Adrenal gland (tissue), 12 donors: Measurements from ENCODE around the gene TEKTIP1. TPM values are rescaled to one million over a fixed set of nuclear protein-coding genes. Genes with fewer than 3 reads are reported as not detected.

Source experiments
- DNase-seq, 7 donors: peaks; one replicate each; pipeline ENCODE4 v3.0.0-alpha.2; 2019 to 2020
- H3K27ac ChIP-seq, 5 donors: fragments of 200-600 bp; sonication (generic) in 4 of 5; 1 replicate in 3 of 5; 2 replicates in 2 of 5; pipeline versions ENCODE4 v1.5.1 to v1.8.0; 2016 to 2020; ENCODE audit warnings: mild to moderate bottlenecking in 1 of 5
- H3K27me3 ChIP-seq: fragments of 200-600 bp; 2 replicates; pipeline ENCODE4 v1.8.0; 2021
- H3K36me3 ChIP-seq, 2 donors: fragments of 200-600 bp; replicated peaks in 1 of 2; 1 replicate in 1 of 2; 2 replicates in 1 of 2; pipeline versions ENCODE4 v1.5.1 to v1.8.0; 2018 to 2022
- H3K4me1 ChIP-seq, 2 donors: fragments of 200-600 bp; replicated peaks in 1 of 2; 1 replicate in 1 of 2; 2 replicates in 1 of 2; pipeline versions ENCODE4 v1.5.1 to v1.8.0; 2018 to 2021
- H3K4me3 ChIP-seq, 4 donors: fragments of 200-600 bp; sonication (generic) in 3 of 4; one replicate each; pipeline ENCODE4 v1.5.1; 2016 to 2018
- H3K9me3 ChIP-seq, 3 donors: fragments of 200-600 bp; sonication (generic) in 1 of 3; replicated peaks in 1 of 3; 1 replicate in 2 of 3; 2 replicates in 1 of 3; pipeline versions ENCODE4 v1.5.1 to v1.8.0; 2016 to 2021
- POLR2A ChIP-seq, 2 donors: fragments of 450-650 bp; IDR thresholded peaks; one replicate each; pipeline ENCODE4 v1.6.1; 2017; ENCODE audit warnings: antibody characterized with exemption in 2 of 2, mild to moderate bottlenecking in 2 of 2, moderate library complexity in 1 of 2
- WGBS, 4 donors: extraction: QIAGEN DNeasy Blood & Tissue Kit in 2 of 4; methylation state at CpG; one replicate each; pipeline versions ENCODE4 v1.1.5 to v1.1.7; 2013 to 2017; 5-methylcytosine and 5-hydroxymethylcytosine counted together
- intact Hi-C, 2 donors: fragments of 100-400 bp; cut with DNase I; formaldehyde crosslinking; loops; one replicate each; pipeline versions ENCODE4 v1.14.1 to v1.15.0; 2022 to 2023
- polyA plus RNA-seq, 3 donors: library from polyadenylated mRNA; stranded (reverse); fragments of 200-250 nt in 2 of 3; fragments of 350-450 nt in 1 of 3; fragmentation: Illumina TruSeq in 1 of 3; extraction: RNeasy Lipid Tissue Mini Kit (QIAGEN cat#74804) in 1 of 3; gene quantifications; one replicate each; pipeline ENCODE4 v1.2.3, GENCODE V29; 2013 to 2014
- total RNA-seq, 9 donors: library from RNA; depleted of rRNA in 4 of 9; stranded (reverse); fragments of >200 nt in 4 of 9; fragments of 120-200 nt in 1 of 9; fragmentation: NEBNext Ultra II Directional in 1 of 9; extraction: Animal tissue kit (Norgen Biotek cat#: 25700) in 1 of 9; gene quantifications; one replicate each; pipeline versions ENCODE4 v1.1.0 to v1.2.4, GENCODE V29; 2013 to 2023
- TF ChIP-seq, protein P1 (sequence below), 6 experiments: fragments of 450-650 bp in 4 of 6; fragments of 200-600 bp in 2 of 6; sonication (generic) in 1 of 6; IDR thresholded peaks; 1 replicate in 5 of 6; 2 replicates in 1 of 6; pipeline versions ENCODE4 v1.5.1 to v1.8.0; 2016 to 2021; ENCODE audit warnings: antibody characterized with exemption in 6 of 6, mild to moderate bottlenecking in 2 of 6, moderate library complexity in 1 of 6
- donor health status: healthy with polysubstance abuse.
- donor health status: Bipolar disorder and iron deficiency.
- donor health status: DM: yes; HTN: yes; CAD: no.
- donor health status: DM: no; HTN: no; CAD: no.
- donor health status: DM: no; HTN: no; CAD: no.
- donor health status: DM: yes; HTN: yes; CAD: no.

TEKTIP1 gene
- total and polyA plus RNA-seq, 12 donors = 0.68 to 3.6 (median 1.4) TPM; not detected in 5

DNA sequence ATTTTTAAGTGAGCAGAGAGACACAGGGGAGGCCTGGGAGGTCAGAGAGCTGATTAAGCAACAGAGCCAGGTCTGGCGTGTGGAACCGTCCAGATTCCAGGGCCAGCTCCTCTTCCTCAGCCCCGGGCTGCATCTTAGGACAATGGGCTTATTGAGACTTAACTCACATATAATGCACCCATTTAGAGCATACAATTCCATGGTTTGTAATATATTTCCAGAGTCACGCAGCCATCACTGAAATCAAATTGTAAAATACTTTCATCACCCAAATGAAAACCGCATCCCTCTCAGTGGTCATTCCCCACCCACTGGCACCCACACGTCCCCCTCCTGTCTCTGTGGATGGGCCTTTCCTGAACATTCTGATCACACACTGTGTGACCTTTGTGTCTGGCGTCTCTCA is 31.6 kb downstream of the TEKTIP1 start:
- H3K4me3 ChIP-seq = no peak overlapping the region
- WGBS, 4 donors = 70 to 85% (median 77%) methylated on average over 7 of the region's 7 CpGs
- no peaks in the 10 kb centered on the region for H3K9me3 ChIP-seq
- H3K36me3 ChIP-seq = no peaks in the 10 kb centered on the region
- no peaks in the 10 kb centered on the region for H3K27me3 ChIP-seq
- no peak for DNase-seq
- TF ChIP-seq, protein P1, sequence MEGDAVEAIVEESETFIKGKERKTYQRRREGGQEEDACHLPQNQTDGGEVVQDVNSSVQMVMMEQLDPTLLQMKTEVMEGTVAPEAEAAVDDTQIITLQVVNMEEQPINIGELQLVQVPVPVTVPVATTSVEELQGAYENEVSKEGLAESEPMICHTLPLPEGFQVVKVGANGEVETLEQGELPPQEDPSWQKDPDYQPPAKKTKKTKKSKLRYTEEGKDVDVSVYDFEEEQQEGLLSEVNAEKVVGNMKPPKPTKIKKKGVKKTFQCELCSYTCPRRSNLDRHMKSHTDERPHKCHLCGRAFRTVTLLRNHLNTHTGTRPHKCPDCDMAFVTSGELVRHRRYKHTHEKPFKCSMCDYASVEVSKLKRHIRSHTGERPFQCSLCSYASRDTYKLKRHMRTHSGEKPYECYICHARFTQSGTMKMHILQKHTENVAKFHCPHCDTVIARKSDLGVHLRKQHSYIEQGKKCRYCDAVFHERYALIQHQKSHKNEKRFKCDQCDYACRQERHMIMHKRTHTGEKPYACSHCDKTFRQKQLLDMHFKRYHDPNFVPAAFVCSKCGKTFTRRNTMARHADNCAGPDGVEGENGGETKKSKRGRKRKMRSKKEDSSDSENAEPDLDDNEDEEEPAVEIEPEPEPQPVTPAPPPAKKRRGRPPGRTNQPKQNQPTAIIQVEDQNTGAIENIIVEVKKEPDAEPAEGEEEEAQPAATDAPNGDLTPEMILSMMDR (IDR thresholded peaks at IDR 0.05) = no peak
- TF ChIP-seq POLR2A (IDR thresholded peaks at IDR 0.05) = no peak
- H3K4me1 ChIP-seq = peaks cover 11 to 15% of the 10 kb centered on the region in 2 donors
- no peak overlapping the region for H3K27ac ChIP-seq
- intact Hi-C loops = no loop called here

DNA sequence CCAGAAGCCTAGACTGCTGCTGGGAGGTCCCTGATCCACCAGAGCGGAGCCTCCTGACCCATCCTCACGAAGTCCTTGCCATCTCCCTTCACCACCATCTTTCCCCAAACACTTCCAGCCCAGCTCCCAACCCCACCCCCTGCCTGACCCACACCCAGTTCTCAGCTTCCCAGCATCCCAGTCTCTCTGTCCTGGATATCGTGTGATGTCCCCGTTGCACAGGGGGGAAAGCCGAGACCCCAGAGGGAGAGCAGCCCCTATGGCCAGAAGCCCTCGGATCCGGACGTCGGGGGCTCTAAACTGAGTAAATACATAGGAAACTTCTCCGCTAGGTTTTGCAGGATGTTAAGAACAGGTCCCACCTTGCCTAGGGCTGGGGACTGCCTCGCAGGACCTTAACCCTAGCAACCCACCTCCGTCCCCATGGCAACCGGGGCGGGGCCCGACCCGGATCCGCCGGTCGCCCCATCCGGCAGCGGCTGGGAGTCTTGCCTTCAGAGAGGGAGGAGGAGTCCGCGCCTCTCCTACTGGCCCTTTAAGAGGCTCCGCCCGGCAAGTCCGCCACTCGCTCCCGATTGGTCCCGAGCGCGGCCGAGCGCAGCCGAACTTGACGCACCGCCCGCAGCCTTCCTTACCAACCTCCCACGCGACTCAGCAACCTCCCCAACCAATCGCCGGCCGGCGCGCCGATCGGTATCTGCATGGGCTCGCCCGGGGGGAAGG is 33.3 kb downstream of the TEKTIP1 start:
- Histone ChIP-seq H3K4me1 (peaks cover 11 to 25% of the 10 kb centered on the region in 2 donors), H3K27me3 (no peaks in the 10 kb centered on the region), H3K27ac (no peak overlapping the region), H3K36me3 (no peaks in the 10 kb centered on the region), H3K9me3 (no peaks in the 10 kb centered on the region), H3K4me3 (peak overlapping the region in 3 of 4 donors; percentile 37 to 81 (median 56))
- DNase-seq = peak; percentile 99 to 100 (median 100)
- peak in 1 of 2 donors; percentile 18 for TF ChIP-seq POLR2A (IDR thresholded peaks at IDR 0.05)
- TF ChIP-seq, protein P1 (IDR thresholded peaks at IDR 0.05) = peak in 1 of 6 experiments; percentile 12
- intact Hi-C loops = no loop called here
- WGBS, 4 donors = 1 to 11% (median 2%) methylated on average over 5 to 48 of the region's 48 CpGs

DNA sequence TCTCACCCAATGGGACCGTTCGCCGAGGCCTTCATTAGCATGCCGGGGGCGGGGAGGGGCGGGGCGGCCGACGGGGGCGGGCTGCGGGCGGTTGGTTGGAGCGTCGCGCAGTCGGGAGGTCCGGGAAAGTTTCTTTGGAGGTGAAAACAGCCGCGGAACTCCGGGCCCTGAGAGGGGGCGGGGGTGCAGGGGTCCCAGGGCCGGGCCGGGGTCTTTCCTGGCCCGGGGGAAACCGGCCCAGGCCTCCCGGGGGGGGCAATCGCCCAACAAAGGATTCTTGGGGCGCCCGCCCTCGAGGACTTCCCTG is 33.8 kb downstream of the TEKTIP1 start, which contains the start of gene HMG20B:
TSS of gene HMG20B (plus strand) at position 90 of the 307 bp plus-strand sequence. CDS start 366 bp downstream, outside the sequence.
- 0 to 2% (median 1%) methylated on average over 11 to 29 of the region's 30 CpGs; no CpG with 5 or more reads in 1 of the 4 donors for WGBS, 4 donors
- Histone ChIP-seq H3K9me3 (no peaks in the 10 kb centered on the region), H3K4me3 (peak within 1 kb of the TSS; percentile 47 to 84 (median 77)), H3K36me3 (no peaks in the 10 kb centered on the region), H3K27ac (peak within 1 kb of the TSS in 4 of 5 donors; percentile 69 to 91 (median 74)), H3K4me1 (peaks cover 11 to 25% of the 10 kb centered on the region in 2 donors), H3K27me3 (no peaks in the 10 kb centered on the region)
- DNase-seq = no peak
- peak in 1 of 2 donors; percentile 48 for TF ChIP-seq POLR2A (IDR thresholded peaks at IDR 0.05)
- TF ChIP-seq, protein P1 (IDR thresholded peaks at IDR 0.05) = no peak
- intact Hi-C loops = no loop called here

DNA sequence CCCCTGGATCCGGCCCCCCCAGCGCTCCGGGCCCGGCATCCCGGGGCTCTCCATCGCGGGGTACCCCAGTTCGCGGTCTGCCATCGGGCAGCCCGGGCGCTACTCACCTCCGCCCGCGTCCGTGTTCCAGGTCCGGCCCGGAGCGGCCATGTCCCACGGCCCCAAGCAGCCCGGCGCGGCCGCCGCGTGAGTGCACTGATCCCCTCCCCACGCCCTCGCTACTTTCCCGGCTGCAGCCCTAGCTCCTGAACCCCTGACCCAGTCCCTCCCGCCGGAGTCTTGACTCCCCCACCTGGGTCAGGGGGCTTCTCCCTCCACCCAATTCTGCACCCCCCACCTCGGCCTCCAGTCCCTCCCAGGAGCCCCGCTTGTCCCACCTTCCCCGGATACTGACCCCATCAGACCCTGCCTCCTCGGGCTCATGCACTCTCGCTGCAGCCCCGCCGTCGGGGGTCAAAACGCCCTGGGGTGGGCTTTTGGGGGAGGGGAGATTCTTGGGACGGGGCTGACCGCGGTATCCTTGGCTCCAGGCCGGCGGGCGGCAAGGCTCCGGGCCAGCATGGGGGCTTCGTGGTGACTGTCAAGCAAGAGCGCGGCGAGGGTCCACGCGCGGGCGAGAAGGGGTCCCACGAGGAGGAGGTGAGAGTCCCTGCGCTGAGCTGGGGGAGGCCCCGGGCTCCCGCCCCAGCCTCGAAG is 34.3 kb downstream of the TEKTIP1 start:
- H3K4me1 ChIP-seq = peaks cover 11 to 25% of the 10 kb centered on the region in 2 donors
- WGBS, 4 donors = 0 to 1% (median 0%) methylated on average over 1 to 60 of the region's 60 CpGs
- no peaks in the 10 kb centered on the region for H3K9me3 ChIP-seq
- H3K27me3 ChIP-seq = no peaks in the 10 kb centered on the region
- H3K4me3 ChIP-seq = peak overlapping the region; percentile 47 to 84 (median 77)
- H3K36me3 ChIP-seq = no peaks in the 10 kb centered on the region
- intact Hi-C loops = no loop called here
- peak overlapping the region in 4 of 5 donors; percentile 69 to 91 (median 74) for H3K27ac ChIP-seq
- TF ChIP-seq POLR2A (IDR thresholded peaks at IDR 0.05) = no peak
- TF ChIP-seq, protein P1 (IDR thresholded peaks at IDR 0.05) = no peak
- peak in 4 of 7 donors; percentile 41 to 54 (median 48) for DNase-seq
